Small intestine (tissue), 7 donors: ENCODE data around the gene CDK19. TPM values are rescaled to one million over a fixed set of nuclear protein-coding genes. Genes with fewer than 3 reads are reported as not detected.
A peak's percentile ranks its signal among the peaks of the same experiment; 100 is the strongest.
"Not testable (repeated sequence)": the region's sequence is repeated elsewhere in the genome, so short reads cannot be mapped to it uniquely, and the experiment has no call there.

Experiments used
- DNase-seq, 2 donors: peaks; one replicate each; pipeline versions ENCODE4 v3.0.0 to v3.0.0-alpha.2; 2013
- FAIRE-seq: peaks from 2 replicates; lab custom pipeline; 2012; peaks lifted over from hg19 to GRCh38; lab: Jason Lieb, UNC
- H3K27ac ChIP-seq, 3 donors: one replicate each; pipeline ENCODE4 v1.5.1; 2013; ENCODE audit warnings: low read length in 2 of 3, mild to moderate bottlenecking in 2 of 3, control low read depth in 1 of 3, inconsistent platforms in 1 of 3, low read depth in 1 of 3, moderate library complexity in 1 of 3
- H3K27me3 ChIP-seq, 3 donors: one replicate each; pipeline ENCODE4 v1.6.1; 2013; ENCODE audit warnings: low read length in 3 of 3, inconsistent platforms in 1 of 3; ENCODE audit not compliant: control insufficient read depth in 3 of 3, insufficient read depth in 3 of 3
- H3K36me3 ChIP-seq, 3 donors: one replicate each; pipeline ENCODE4 v1.6.1; 2013; ENCODE audit warnings: low read length in 3 of 3, inconsistent platforms in 1 of 3, low read depth in 1 of 3, mild to moderate bottlenecking in 1 of 3, moderate library complexity in 1 of 3; ENCODE audit not compliant: control insufficient read depth in 3 of 3, insufficient read depth in 2 of 3
- H3K4me1 ChIP-seq, 3 donors: one replicate each; pipeline ENCODE4 v1.6.1; 2013; ENCODE audit warnings: low read length in 2 of 3, inconsistent platforms in 1 of 3, low read depth in 1 of 3, mild to moderate bottlenecking in 1 of 3, moderate library complexity in 1 of 3; ENCODE audit not compliant: control insufficient read depth in 3 of 3, insufficient read depth in 2 of 3
- H3K4me3 ChIP-seq, 3 donors: one replicate each; pipeline ENCODE4 v1.5.1; 2013; ENCODE audit warnings: low read length in 3 of 3, control low read depth in 1 of 3, inconsistent platforms in 1 of 3, low read depth in 1 of 3, mild to moderate bottlenecking in 1 of 3, moderate library complexity in 1 of 3
- H3K9me3 ChIP-seq, 2 donors: one replicate each; pipeline ENCODE4 v1.6.1; 2013; ENCODE audit warnings: low read depth in 1 of 2, low read length in 1 of 2; ENCODE audit not compliant: control insufficient read depth in 2 of 2, insufficient read depth in 1 of 2
- WGBS, 3 donors: extraction: QIAGEN DNeasy Blood & Tissue Kit; methylation state at CpG; one replicate each; pipeline ENCODE4 v1.1.7; 2013; 5-methylcytosine and 5-hydroxymethylcytosine counted together
- polyA plus RNA-seq, 4 donors: library from polyadenylated mRNA; stranded (reverse) in 3 of 4; unstranded in 1 of 4; fragments of 200-250 nt in 3 of 4; fragments of 120-200 nt in 1 of 4; gene quantifications; one replicate each; pipeline versions ENCODE4 v1.2.1 to v1.2.3, GENCODE V29; 2013
- donor health status: healthy with polysubstance abuse.
- donor health status: control.
- donor health status: control.
- donor health status: Bipolar disorder and iron deficiency.
- donor health status: healthy.

CDK19 gene
- polyA plus RNA-seq, 4 donors: 4.3 to 17.4 (median 7.4) TPM

DNA sequence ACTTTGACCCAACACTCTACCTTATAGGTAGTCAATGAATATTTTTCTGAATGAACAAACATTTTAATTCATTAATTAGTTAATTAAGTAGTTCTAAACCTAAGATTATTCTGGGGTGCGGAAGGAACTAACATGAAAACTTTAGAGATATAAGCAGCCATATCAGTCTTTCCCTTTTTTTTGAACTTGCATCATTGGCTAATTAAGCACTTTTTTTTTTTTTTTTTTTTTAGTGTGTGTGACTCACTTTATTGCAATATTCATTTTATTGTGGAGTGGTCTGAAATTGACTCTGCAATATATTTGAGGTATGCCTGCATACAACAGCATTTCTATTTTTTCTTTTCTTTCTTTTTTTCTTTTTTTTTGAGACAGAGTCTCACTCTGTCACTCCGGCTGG, 37.5 kb upstream of the CDK19 start:
- Histone ChIP-seq H3K9me3 (no peaks in the 10 kb centered on the region), H3K27ac (no peak overlapping the region), H3K36me3 (no peaks in the 10 kb centered on the region), H3K27me3 (no peaks in the 10 kb centered on the region), H3K4me1 (peaks cover 0 to 7% (median 0%) of the 10 kb centered on the region in 3 donors), H3K4me3 (no peak overlapping the region)
- FAIRE-seq (peak; percentile 39), DNase-seq (no peak)
- WGBS, 3 donors: 89 to 95% (median 93%) methylated on average over 2 of the region's 2 CpGs

DNA sequence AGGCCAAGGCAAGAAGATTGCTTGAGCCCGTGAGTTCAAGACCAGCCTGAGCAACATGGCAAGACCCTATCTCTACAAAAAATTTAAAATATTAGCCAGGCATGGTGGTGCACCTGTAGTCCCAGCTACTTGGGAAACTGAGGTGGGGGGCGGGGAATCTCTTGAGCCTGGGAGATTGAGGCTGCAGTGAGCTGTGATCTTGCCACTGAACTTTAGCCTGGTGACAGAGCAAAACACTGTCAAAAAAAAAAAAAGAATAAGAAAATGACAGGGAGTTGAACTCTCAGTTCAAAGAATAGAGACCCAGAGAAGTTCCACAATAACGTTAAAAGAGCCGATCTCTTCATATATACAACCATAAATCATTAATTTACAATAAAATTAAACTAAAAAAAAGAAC, 34.5 kb upstream of the CDK19 start:
- no peak for FAIRE-seq
- peak in 1 of 2 donors; percentile 52 for DNase-seq
- 53 to 67% (median 67%) methylated on average over 4 of the region's 4 CpGs for WGBS, 3 donors
- Histone ChIP-seq H3K4me1 (peaks cover 0 to 7% (median 0%) of the 10 kb centered on the region in 3 donors), H3K27me3 (no peaks in the 10 kb centered on the region), H3K27ac (no peak overlapping the region), H3K4me3 (no peak overlapping the region), H3K9me3 (no peaks in the 10 kb centered on the region), H3K36me3 (no peaks in the 10 kb centered on the region)

DNA sequence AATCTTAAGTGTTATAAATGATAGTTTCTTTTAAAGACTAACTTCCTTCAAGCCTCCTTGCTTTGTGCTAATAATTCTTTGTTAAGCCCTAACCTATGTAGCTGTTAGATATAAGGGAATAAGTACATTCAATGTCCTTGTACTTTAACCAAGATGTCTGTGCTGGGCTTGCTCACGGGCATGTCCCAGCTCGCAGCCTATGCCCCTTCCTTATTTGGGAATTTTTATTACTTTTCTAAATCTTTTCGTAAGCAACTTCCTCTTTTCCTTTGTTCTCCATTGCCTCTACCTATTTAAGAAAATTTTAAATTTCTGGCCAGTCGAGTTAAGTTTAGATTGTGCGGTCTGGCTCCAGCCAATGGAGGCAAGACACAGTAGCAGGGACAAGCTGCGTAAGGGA, 26.0 kb upstream of the CDK19 start:
- no peak overlapping the region for H3K4me3 ChIP-seq
- 87 to 90% (median 88%) methylated on average over 6 of the region's 6 CpGs for WGBS, 3 donors
- H3K4me1 ChIP-seq: no peaks in the 10 kb centered on the region
- DNase-seq: no peak
- no peak for FAIRE-seq
- no peak overlapping the region for H3K27ac ChIP-seq
- no peaks in the 10 kb centered on the region for H3K36me3 ChIP-seq
- H3K27me3 ChIP-seq: no peaks in the 10 kb centered on the region
- H3K9me3 ChIP-seq: no peaks in the 10 kb centered on the region

DNA sequence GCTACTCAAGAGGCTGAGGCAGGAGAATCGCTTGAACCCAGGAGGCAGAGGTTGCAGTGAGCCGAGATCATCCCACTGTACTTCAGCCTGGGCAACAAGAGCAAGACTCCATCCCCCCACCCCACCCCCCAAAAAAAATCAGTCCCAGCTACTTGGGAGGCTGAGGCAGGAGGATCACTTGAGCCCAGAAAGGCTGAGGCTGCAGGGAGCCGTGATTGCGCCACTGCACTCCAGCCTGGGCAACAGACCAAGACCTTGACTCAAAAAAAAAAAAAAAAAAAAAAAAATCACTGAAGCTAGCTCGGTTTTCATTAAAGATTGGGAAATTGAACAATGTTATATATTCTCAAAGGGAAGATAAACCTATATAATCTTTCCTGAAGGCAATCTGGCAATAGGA, 20.5 kb upstream of the CDK19 start:
- not testable (repeated sequence) for H3K4me3 ChIP-seq, H3K27me3 ChIP-seq, H3K36me3 ChIP-seq, H3K9me3 ChIP-seq, FAIRE-seq, H3K27ac ChIP-seq, H3K4me1 ChIP-seq, DNase-seq
- 82 to 92% (median 86%) methylated on average over 5 of the region's 5 CpGs for WGBS, 3 donors

DNA sequence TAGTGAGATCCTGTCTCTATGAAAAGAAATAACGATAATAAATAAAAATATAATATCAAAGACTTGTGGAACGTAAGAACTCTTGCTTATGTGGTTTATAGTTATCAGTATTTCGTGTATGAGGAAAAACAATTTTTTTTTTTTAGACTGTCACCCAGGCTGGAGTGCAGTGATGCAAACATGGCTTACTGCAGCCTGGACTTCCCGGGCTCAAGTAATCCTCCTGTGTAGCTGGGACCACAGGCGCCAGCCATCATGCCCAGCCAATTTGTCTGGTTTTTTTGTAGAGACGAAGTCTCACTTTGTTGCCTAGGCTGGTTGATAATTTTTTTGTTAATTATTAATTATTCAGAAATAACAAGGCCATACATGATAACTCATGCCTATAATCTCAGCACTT, 18.6 kb upstream of the CDK19 start:
- no peaks in the 10 kb centered on the region for H3K36me3 ChIP-seq
- no peaks in the 10 kb centered on the region for H3K9me3 ChIP-seq
- H3K4me1 ChIP-seq: no peaks in the 10 kb centered on the region
- FAIRE-seq (no peak), DNase-seq (no peak)
- no peaks in the 10 kb centered on the region for H3K27me3 ChIP-seq
- H3K4me3 ChIP-seq: no peak overlapping the region
- 81 to 87% (median 86%) methylated on average over 6 of the region's 6 CpGs for WGBS, 3 donors
- H3K27ac ChIP-seq: no peak overlapping the region

DNA sequence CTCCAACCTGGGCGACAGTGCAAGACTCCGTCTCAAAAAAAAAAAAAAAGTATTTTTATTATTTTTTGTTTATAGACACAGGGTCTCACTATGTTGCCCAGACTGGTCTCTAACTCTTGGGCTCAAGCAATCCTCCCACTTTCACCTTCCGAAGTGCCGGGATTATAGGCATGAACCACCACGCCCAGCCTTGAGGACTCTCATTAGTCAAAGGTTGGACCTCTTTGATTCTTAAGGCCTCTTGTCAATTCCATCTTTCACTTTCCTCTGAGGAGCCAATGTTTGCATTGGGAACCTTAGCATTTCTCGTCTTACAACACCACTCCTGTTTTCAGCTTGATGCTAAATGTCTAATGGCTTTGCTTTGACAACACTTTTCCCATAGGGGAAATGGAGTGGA, 16.1 kb upstream of the CDK19 start:
- no peak for DNase-seq
- no peaks in the 10 kb centered on the region for H3K27me3 ChIP-seq
- FAIRE-seq: no peak
- H3K27ac ChIP-seq: no peak overlapping the region
- no peak overlapping the region for H3K4me3 ChIP-seq
- 82 to 87% (median 83%) methylated on average over 6 of the region's 6 CpGs for WGBS, 3 donors
- no peaks in the 10 kb centered on the region for H3K9me3 ChIP-seq
- H3K4me1 ChIP-seq: no peaks in the 10 kb centered on the region
- no peaks in the 10 kb centered on the region for H3K36me3 ChIP-seq

DNA sequence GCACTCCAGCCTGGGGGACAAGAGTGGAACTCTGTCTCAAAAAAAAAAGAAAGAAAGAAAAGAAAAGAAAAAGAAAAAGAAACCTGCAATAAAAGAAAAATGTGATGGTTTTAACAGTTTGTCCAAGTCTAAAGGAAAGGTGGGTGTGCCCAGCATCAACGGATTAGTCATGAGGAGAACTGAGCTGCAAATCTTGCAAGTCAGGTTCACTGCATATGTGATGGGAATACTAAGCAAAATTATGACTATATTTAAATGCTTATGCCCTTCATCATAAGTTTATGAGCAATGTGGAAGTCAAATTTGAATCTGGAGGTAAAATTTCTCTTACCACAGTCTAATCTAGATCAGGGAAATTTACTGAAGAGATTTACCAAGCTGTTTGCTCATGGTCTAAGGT, 13.1 kb upstream of the CDK19 start:
- WGBS, 3 donors: 50 to 62% (median 57%) methylated on average over 1 of the region's 1 CpG
- no peaks in the 10 kb centered on the region for H3K4me1 ChIP-seq
- H3K27me3 ChIP-seq: no peaks in the 10 kb centered on the region
- no peak overlapping the region for H3K4me3 ChIP-seq
- no peaks in the 10 kb centered on the region for H3K36me3 ChIP-seq
- FAIRE-seq: no peak
- no peak overlapping the region for H3K27ac ChIP-seq
- H3K9me3 ChIP-seq: no peaks in the 10 kb centered on the region
- no peak for DNase-seq

DNA sequence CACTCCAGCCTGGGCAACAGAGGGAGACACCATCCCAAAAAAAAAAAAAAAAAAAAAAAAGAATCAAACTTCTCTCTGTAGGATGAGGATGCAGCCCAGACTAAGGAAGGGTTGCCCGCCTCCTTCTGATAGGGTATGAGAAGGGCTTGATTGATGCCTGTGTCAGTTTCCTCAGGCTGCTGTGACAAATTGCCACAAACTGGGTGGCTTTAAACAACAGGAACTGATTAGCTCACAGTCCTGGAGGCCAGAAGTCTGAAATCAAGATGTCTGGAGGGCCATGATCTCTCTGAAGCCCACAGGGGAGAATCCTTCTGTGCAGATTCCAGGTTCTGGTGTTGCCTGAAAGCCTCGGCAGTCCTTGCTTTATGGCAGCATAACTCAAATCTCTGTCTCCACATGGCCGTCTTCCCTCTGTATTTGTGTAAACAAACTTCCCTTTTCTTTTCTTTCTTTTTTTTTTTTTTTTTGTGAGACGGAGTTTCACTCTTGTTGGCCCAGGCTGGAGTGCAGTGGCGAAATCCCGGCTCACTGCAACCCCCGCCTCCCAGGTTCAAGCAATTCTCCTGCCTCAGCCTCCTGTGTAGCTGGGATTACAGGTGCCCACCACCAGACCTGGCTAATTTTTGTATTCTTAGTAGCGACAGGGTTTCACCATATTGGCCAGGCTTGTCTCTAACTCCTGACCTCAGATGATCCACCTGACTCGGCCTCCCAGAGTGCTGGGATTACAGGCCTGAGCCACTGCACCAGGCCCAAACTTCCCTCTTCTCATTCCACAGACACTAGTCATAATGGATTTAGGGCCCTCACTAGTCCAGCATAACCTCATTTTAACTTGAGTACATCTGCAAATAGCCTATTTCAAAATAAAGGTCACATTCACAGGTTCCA, 11.2 kb upstream of the CDK19 start:
- Histone ChIP-seq H3K27ac (peak overlapping the region in 1 of 3 donors; percentile 32), H3K9me3 (no peaks in the 10 kb centered on the region), H3K27me3 (no peaks in the 10 kb centered on the region), H3K4me3 (no peak overlapping the region), H3K36me3 (no peaks in the 10 kb centered on the region), H3K4me1 (no peaks in the 10 kb centered on the region)
- FAIRE-seq (no peak), DNase-seq (no peak)
- 74 to 85% (median 75%) methylated on average over 9 of the region's 9 CpGs for WGBS, 3 donors
